ENCODE measurements around the gene INAFM1.
"Not testable (repeated sequence)": the region's sequence is repeated elsewhere in the genome, so short reads cannot be mapped to it uniquely, and the experiment has no call there.

INAFM1 gene

DNA sequence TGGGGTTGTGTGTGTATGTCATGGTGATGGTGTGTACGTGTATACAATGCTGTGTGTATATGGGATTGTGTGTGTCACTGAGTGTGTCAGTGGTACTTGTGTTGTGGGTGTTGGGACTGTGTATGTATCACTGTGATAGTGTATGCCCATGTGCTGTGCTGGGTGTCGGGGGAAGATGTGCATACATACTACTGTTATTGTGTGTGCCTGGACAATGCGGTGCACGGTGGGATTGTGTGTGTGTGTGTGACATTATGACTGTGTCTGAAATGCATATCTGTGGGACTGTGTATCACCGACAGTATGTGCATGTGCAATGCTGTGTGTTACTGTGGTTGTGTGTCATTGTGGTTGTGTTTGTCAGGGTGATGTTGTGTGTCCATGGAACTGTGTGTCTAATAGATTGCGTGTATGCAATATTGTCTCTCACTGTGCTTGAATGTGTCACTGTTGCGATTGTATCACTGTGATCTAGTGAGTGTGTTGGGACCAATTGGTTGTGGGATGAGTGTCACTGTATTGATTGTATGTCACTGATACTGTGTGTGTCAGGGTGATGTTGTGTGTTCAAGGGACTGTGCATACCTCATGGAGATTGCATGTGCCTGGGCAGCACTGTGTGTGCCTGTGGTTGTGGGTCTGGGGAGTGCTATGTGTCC lies 32.6 kb upstream of the INAFM1 start:
- no peak for DNase-seq

DNA sequence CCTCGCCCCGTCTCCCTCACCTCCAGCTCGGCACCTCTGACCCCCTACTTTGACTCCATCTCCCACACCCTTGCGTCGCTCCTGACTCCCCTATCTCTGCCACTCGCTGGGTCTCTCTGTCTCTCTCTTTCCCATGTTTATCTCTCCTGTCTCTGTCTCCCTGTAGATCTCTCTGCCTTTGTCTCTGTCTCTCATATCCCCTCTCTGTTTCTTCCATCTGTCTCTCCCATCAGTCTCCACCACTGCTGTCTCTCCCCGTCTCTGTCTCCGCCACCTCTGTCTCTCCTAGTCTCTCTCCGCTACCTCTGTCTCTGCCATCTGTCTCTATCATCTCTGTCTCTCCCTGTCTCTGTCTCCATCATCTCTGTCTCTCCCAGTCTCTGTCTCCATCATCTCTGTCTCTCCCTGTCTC lies 31.3 kb upstream of the INAFM1 start:
- DNase-seq, result no peak

DNA sequence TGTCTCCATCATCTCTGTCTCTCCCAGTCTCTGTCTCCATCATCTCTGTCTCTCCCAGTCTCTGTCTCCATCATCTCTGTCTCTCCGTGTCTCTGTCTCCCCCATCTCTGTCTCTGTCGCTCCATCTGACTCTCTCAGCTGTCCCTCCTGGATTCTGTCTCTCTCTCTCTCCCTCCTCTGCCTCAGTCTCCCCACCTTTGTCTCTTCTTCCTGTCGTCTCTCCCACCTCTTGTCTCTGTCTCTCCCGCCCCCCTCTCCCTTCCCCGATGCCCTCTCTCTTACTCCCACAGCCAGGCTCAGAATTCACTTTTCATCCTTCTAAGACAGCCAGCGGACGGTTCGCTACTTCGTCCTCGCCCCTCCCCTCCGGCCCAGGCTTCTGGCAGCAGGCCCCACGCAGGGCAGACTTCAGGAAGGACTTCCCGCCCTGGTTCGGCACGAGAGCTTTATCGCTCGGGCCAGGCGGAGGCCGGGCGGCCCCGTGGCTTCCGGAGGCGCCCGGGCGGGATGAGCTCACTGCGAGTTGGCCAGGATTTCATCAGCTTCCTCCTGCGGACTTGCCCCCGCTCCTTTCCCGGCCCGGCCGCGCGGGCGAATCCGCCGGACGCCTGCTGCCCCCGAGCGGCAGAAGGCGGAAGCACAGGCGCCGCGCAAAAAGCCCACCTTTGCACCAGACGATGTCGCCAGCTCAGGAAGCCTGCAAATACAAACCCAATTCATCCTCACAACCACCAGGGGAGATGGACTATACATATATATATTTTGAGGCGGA lies 30.7 kb upstream of the INAFM1 start:
- peak; percentile 95 for DNase-seq

DNA sequence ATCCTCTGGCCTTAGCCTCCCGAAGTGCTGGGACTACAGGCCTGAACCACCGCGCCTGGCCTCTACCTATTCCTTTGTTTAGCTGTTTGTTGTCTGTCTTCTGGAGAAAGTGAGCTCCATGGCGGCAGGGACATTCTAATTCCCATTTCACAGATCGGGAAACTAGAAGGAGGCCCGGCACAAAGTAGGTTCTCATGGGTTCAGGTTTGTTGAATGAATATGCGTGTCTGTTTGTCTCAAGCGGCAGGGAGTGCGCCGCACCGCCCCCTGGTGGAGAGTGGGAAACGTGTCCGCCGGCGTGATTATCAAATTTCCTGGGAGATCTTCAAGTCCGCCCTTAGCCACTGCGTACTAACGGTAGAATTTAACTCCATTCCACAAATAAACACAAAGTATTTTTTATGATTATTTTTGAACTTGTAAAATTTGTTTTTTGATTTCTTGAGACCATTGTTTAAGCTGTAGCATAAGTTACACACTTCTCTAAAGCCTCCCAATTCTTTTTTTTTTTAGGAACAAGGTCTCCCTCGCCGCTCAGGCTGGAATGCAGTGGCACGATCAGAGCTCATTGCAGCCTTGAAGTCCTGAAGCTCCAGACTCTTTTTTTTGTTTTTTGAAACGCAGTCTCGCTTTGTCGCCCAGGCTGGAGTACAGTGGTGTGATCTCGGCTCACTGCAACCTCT lies 27.2 kb upstream of the INAFM1 start:
- DNase-seq, result peak; percentile 87

DNA sequence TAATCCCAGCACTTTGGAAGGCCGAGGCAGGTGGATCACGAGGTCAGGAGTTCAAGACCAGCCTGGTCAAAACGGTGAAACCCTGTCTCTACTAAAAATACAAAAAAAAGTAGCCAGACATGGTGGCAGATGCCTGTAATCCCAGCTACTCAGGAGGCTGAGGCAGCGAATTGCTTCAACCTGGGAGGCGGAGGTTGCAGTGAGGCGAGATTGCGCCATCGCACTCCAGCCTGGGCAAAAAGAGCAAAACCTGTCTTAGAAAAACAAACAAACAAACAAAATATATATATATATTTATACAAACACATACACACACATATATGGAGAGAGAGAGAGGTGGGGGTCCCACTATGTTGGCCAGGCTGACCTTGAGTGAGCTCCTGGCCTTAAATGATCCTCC lies 21.7 kb upstream of the INAFM1 start:
- DNase-seq, result not testable (repeated sequence)

DNA sequence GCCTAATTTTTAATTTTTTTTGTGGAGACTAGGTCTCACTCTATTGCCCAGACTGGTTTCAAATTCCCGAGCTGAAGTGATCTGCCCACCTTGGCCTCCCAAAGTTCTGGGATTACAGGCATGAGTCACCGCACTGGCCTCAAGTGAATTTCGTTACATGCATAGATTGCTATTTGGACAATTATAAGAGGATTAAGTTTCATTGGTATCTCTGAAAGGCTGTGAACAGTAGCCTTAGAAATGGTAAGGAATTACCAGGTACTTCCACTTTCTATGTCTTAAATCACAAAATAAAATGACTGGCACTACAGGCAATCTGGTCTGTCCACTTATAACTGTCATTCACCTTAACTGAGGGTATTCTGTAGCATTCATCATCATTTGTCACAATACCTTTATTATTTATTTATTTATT lies 21.2 kb upstream of the INAFM1 start:
- DNase-seq, result no peak

DNA sequence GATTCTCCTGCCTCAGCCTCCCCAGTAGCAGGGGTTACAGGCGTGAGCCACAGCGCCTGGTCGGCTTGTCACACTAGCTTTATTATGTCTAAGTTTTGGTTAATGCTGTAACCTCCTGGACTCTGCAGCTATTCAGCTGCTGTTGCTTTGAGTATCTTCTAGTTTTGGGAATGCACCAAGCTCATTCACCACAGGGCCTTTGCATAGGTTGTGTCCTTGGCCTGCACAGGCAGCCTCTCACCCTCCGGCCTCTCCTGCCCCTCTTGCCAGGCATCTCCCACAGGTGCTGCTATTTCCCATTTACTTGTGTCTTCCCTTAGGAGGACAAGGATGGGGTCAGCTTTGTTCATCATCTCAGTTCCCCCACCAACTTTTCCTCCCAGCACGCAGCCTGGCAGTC lies 20.7 kb upstream of the INAFM1 start:
- no peak for DNase-seq

DNA sequence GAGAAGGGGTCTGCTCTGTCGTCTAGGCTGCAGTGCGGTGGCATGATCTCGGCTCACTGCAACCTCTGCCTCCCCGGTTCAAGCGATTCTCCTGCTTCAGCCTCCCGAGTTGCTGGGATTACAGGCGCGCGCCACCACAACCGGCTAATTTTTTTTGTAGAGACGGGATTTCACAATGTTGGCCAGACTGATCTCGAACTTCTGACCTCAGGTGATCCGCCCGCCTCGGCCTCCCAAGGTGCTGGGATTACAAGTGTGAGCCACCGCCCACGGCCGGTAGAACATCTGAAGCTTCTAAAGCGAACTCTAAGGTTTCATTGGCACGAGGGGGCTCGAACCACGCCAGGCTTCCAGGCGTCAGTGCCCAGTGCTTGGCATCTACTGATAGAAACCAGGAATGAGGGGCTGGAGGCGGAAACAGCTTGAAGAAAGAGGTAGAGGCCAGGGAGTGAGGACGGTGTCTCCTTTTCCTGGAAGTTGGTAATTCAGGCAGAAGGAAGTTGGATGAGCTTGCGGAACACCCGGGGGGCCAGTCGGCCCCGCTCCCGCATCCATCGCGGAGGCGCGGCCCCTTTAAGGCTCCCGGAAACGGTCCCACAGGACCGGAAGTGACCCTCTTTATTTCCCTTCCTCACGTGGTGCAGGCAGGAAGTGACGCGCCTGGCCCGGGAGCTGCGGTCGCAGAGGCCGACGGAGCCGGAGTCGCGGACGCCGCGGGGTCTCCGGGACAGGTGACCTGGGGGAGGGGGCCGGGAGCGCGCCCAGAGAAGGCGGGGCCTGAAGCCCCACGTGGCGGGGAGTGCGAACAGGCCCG lies 18.6 kb upstream of the INAFM1 start, which contains the start of gene CCDC9:
Gene CCDC9 (plus strand): TSS at position 647 of the 814 bp plus-strand sequence. CDS start 1,876 bp downstream, outside the sequence.
- peak; percentile 98 for DNase-seq

DNA sequence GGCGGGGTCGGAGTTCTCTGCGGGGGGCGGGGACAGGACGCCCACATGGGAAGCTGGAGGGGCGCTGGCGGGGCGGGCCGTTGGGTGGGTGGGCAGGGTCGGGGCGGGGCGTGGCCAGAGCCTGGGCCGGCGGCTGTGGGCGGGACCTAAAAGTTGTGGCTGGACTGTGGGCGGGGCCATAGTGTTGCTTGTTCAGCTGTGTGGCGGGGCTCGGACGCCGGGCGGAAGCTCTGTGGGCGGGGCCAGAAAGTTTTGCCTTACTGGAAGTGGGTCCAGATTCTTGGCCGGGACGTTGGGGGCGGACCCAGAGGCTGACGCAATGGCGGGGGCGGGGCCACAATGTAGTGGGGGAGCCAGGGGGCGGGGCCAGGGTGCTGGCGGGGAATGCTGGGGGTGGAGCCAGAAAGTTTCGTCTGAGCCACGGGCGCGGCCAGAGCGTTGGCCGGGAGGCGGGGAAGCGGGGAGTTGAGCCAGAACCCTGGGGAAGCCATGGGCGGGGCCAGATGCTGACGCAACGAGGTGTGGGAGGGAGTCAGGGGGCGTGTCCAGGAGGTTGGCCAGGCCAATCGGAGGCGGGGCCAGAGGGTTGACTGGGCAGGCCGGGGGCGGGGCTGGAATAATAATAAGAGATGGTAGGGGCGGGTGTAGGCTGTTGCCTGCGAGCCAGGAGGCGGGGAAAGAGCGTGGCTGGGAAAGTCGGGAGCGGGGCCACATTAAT lies 17.8 kb upstream of the INAFM1 start:
- DNase-seq, result peak; percentile 100

DNA sequence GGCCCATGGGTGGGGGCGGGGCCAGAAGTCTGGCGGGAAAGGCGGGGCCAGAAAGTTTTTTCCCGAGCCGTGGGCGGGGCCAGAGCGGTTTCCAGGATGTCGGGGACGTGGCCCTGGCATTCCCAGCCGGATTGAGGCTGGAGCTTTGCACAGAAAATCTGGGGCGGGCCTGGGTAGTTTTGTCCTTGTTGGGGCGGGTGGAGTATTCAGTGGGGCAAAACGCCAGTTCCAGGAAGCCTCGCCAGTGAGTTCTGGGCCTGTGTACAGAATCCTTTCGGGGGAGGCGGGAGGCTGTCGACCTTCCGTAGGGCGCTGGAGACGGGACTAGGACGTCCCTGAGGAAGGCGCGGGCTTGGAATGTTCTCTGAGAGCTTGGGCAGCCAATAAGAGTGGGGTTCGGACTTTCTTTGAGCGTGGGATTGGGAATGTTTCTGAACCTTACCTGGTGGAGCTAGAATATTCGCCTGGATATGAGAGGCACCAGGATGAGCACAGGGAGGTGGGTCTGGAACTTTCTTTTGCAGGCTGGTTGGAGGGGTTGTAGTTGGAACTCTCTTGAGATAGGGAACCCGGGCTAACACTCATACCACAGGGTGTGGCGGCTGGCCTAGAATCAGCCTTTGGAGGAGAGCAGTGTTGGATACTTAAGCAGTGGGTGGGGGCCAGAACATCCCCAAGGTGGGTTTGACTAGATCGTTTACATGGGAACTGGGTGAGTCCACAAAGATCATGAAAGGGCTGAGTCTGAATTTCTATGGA lies 17.1 kb upstream of the INAFM1 start:
- DNase-seq, result no peak

DNA sequence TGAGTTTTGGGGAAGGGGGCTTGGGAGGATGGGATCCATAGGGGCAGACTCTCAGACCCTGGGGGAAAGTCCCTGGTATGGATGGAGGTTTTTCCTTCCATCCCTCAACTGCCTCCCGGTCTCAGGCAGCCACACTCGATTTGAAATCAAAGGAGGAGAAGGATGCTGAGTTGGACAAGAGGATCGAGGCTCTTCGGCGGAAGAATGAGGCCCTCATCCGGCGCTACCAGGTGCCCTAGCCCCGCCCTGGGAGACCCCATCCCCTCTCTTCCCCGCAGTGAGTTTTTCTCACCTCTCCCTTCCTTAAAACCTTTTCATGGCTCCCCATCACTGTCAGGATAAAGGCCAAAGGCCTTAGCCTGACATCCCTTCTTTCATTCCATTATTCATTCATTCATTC lies 16.3 kb upstream of the INAFM1 start:
- DNase-seq, result peak; percentile 27

DNA sequence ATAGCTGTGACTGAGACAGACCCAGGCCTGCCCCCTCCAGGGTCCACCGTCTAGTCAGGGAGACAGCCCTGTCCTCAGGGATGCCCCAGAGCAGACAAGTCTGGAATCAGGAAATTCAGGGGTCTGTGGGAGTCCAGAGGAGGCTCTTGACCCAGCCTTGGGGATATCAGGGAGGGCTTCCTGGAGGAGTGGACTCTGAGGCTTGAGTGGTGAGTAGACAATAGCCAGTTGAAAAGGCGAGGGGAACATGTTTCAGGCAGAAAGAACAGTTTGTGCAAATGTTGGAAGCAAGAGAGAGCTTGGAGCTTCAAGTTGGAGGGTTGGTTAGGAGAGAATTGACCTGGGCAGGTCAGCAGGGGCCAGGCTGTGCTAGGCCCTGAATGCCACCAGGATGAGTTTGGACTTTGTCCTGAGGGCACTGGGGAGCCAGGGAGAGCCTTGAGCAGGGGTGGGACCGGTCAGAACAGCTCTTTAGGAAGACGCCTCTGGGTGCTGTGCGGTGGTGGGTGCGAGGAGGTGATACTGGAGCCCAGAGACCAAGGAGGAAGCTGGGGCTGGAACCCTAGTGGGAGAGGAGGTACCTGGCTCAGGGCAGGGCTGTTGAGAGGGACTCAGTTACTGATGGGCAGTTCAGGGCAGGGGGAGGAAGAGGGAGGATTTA lies 15.7 kb upstream of the INAFM1 start:
- DNase-seq, result peak; percentile 27

DNA sequence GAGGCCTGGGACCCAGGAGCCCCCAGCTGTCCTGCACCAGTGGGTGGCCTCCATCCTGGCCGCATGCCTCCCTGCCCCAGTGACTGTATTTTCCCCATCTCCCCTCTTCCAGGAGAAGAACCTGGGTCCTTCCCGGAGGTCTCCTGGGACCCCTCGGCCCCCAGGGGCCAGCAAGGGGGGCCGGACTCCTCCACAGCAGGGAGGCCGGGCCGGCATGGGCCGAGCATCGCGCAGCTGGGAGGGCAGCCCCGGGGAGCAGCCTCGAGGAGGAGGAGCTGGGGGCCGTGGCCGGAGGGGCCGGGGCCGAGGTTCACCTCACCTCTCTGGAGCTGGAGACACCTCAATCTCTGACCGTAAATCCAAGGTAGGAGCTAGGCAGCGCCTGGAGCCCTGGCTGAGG lies 14.2 kb upstream of the INAFM1 start:
- no peak for DNase-seq

DNA sequence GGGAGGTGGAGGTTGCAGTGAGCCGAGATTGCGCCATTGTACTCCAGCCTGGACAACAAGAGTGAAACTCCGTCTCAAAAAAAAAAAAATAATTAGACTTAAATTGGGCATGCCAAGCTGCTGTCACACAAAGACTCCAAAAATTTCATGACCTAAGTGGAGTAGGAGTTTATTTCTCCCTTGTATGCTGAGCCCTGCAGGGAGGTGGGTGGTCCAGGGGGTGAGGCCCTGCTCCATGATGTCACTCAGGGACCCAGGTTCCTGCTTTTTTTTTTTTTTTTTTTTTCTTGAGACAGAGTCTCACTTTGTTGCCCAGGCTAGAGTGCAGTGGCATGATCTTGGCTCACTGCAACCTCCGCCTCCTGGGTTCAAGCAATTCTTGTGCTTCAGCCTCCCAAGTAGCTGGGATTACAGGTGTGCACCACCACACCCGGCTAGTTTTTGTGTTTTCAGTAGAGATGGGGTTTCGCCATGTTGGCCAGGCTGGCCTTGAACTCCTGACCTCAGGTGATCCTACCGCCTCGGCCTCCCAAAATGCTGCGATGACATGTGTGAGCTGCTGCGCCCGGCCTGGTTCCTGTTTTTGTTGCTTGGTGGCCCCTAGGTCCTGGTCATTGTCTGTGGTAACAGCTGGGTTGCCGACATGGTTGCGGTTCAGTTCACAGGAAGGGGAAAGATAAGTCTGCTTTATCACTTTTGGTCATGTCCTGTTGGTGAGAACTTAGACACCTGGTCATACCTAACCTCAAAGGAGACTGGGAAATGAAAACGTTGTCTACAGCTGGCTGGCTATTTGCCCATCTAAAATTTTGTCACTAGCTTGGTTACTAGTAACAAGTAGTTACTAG lies 12.5 kb upstream of the INAFM1 start:
- peak; percentile 38 for DNase-seq

DNA sequence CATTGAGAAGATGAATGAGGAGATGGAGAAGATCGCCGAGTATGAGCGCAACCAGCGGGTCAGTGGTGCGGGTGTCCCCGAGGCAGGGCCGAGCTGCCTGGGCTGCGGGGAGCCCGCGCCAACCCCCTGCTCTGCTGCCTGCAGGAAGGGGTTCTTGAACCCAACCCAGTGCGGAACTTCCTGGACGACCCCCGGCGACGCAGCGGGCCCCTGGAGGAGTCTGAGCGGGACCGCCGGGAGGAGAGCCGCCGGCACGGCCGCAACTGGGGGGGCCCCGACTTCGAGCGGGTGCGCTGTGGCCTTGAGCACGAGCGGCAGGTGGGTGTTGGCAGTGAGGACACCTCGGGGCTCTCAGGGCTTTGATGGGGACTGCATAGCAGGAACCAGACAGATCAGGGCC lies 10.1 kb upstream of the INAFM1 start:
- peak; percentile 24 for DNase-seq

DNA sequence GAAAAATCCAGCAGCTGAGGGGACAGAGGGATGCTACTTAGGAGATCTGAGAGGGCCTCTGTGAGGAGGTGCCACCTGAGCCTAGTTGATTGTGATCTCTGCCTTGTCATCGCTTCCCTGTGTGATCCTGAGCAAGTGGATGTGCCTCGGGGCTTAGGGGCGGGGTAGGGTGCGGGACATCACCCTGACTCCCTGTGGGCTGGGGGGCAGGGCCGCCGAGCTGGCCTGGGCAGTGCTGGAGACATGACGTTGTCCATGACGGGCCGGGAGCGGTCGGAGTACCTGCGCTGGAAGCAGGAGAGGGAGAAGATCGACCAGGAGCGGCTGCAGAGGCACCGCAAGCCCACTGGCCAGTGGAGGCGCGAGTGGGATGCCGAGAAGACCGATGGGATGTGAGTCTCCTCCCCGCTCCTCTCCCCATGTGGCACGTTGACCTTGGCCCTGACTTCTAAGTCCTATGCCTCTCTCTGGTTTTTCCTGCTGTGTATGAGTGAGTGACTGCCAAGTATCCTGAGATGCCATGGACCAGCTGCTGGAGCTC lies 8.2 kb upstream of the INAFM1 start:
- no peak for DNase-seq

DNA sequence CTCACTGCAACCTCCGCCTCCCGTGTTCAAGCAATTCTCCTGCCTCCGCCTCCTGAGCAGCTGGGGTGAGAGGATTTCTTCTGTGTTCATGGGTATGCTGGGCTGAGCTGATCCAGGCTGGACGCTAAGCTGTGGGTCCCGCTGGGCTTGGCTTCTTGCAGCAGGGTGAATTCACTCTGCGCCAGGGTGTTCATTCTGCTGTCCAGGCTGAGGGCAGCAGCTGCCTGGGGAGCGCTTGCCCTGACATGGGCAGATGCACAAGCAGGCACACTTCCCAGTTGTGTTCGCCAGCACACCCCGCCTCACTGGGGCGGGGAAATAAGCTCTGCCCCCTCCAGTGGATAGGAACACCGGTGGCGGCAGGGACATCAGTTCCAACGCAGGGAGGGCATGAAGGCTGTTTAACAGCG lies 7.3 kb upstream of the INAFM1 start:
- DNase-seq, result no peak

DNA sequence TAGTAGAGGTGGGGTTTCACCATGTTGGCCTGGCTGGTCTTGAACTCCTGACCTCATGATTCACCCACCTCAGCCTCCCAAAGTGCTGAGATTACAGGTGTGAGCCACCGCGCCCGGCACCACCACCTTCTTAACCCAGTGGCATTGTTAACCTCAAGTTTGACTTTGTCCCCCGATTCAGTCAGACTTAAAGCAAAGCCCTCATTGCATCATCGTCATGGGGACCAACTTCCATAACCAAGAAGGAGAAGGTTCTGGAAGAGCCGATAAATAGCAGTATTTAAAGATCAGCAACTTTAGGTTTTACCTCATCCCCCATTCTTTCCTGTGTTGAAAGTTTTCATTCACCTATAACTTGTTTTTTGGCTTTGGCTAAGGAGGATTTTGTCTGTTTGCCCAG lies 6.7 kb upstream of the INAFM1 start:
- DNase-seq, result no peak

DNA sequence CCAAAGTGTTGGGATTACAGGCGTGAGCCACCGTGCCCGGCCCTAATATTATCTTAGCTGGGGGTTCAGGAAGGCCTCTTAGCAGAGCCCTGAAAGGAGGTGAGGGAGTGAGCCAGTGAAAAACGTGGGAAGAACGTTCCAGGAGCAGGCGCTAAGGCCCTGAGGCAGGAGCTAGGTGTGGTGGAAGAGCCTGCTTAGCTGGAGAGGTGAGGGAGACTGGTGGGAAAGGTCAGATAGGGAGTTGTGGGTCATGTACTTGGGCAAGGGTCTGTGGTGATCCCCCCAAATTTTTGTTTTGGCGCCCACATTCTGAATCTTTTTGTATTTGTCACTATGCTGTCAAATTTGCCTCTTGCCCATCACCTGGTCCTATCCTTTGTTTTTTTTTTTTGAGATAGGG lies 5.1 kb upstream of the INAFM1 start:
- DNase-seq, result no peak

DNA sequence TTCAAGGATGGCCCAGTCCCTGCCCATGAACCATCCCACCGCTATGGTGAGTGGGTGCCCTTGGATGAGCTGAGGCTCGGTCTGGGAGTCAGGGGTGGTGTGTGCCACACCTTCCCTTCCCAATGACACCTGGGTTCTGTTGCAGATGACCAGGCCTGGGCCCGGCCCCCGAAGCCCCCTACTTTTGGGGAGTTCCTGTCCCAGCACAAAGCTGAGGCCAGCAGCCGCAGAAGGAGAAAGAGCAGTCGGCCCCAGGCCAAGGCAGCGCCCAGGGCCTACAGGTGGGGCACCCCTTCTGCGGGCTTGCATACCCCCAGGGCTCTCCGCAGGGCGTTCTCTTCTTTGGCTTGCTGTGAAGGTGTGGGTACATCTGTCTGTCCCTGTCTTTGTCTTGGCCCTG lies 4.3 kb upstream of the INAFM1 start:
- DNase-seq, result no peak
